ENCODE results near the gene ZNF140. TPM values are rescaled to one million over a fixed set of nuclear protein-coding genes. Genes with fewer than 3 reads are reported as not detected.

ZNF140 gene
- polyA plus RNA-seq, 6 donors from 2014 or later: 21.1 to 32.6 (median 28.3) TPM

Other genes starting within 250 kb of the ZNF140 start
- 10 to 100 TPM; 15.3 to 27.8 (median 21.1) TPM for gene CHFR, start 193.3 kb upstream of the ZNF140 start, polyA plus RNA-seq (ENCODE audit: low read depth in 6 of 6)
- gene ZNF605, start 124.6 kb upstream of the ZNF140 start, polyA plus RNA-seq (ENCODE audit: low read depth in 6 of 6): 1 to 10 TPM in 5 of 6 donors, under 1 TPM in 1; 1.00 to 3.9 (median 2.1) TPM
- 10 to 100 TPM; 13.3 to 29.2 (median 17.9) TPM for gene ZNF26, start 94.6 kb upstream of the ZNF140 start, polyA plus RNA-seq (ENCODE audit: low read depth in 6 of 6)
- 10 to 100 TPM; 15.7 to 27.2 (median 20.7) TPM for gene ZNF84, start 43.4 kb upstream of the ZNF140 start, polyA plus RNA-seq (ENCODE audit: low read depth in 6 of 6)
- 1 to 10 TPM in 1 of 6 donors, under 1 TPM in 5; 0.18 to 1.5 (median 0.91) TPM for gene ZNF891, start 49.4 kb downstream of the ZNF140 start, polyA plus RNA-seq (ENCODE audit: low read depth in 6 of 6)
- 10 to 100 TPM in 5 of 6 donors, 1 to 10 TPM in 1; 8.3 to 25.5 (median 20.9) TPM for gene ZNF10, start 49.7 kb downstream of the ZNF140 start, polyA plus RNA-seq (ENCODE audit: low read depth in 6 of 6)
- 10 to 100 TPM in 5 of 6 donors, 1 to 10 TPM in 1; 8.0 to 29.0 (median 18.8) TPM for gene ZNF268, start 100.6 kb downstream of the ZNF140 start, polyA plus RNA-seq (ENCODE audit: low read depth in 6 of 6)
- gene ANHX, start 155.0 kb downstream of the ZNF140 start, polyA plus RNA-seq (ENCODE audit: low read depth in 6 of 6): not detected

All from naive B cell (primary cell).